GM21423 (cell line): ENCODE data around the gene GJD2.

Source experiments
- ATAC-seq: cut with Tn5 transposase; IDR thresholded peaks from one replicate; pipeline ENCODE4 v1.9.1; 2021; ENCODE audit warnings: mild to moderate bottlenecking, moderate library complexity; ENCODE audit not compliant: unreplicated experiment

GJD2 gene

DNA sequence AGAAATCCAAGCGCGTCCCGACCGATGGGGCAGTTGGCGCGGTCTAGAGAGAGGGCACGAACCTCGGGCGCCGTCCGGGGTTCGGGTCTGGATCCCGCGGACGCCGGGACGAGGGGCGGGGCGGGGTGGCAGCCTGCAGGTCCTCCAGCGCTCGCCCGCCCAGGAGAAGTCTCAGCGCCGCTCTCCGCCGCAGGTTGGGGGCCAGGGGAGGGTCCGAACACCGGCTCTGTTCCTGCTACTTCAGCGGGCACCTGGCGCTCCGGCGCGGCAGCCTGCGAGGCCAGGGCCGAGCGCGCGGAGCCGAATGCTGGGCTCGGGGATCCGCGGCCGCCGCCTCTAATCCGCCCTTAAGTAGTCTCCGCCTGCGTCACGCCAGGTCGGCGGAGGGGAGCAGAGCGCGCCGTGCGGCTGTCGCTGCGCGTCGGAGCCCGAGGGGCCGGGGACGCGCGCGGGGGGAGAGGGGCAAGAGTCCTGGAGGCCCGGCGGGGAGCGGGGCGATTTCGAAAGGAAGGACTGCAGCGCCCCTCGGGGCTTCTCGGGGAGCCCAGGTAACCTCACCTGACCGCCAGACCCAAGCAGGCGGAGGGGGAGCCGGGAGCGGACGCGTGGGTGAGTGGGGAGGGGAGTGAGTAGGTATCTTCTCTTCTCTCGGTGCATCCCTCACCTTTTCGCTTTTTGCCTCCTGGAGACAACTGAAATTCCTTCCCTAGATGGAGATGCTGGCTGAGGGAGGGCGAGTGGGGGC, at the start of gene GJD2:
Gene GJD2, minus strand, starts transcription at position 325 of the 745 bp plus-strand sequence. CDS start 510 bp downstream, outside the sequence.
- no peak for ATAC-seq

DNA sequence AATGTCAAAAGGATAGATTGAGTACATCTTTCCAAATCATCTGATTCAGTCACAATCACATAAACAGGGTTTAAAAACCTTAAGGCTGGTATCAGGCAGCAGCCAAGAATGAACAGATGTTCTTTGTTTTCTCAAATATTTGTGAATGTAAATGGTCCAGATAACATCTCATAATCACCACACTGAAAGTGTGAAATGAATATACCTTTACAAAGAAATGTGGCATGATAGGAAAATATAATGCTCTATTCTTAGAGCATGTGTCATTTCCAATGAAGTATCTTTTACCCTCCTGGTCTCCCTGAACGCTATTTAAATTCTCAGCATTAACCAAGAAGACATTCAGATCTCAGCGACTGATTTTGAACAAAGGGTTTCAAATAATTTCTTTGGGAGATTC, 49.3 kb upstream of the GJD2 start:
- ATAC-seq: no peak

- ATAC-seq: no peak
Observed at GRCh38 chr15:34802803-34803750, 48.3 kb upstream of the GJD2 start.

DNA sequence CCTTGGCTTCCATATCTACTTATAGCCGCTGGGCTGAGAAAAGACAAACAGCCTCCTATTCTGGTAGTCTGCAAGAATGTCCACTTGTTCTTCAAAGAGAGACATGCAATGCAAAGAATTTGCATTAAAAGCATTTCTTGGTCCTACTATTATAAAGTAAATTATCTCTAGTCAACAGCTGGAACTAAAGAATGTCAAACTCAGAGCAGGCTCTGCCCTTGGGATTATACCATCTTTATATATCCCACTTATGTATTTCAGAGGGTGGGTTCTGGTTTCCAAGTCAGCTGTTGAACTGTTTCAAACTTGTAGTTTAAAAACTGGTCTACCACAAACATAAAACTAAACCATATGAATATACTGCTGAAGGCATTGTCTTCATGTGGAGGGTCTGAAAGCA, 47.6 kb upstream of the GJD2 start:
- no peak for ATAC-seq

GRCh38 chr15:34799149-34800101, 44.6 kb upstream of the GJD2 start:
- ATAC-seq: no peak

DNA sequence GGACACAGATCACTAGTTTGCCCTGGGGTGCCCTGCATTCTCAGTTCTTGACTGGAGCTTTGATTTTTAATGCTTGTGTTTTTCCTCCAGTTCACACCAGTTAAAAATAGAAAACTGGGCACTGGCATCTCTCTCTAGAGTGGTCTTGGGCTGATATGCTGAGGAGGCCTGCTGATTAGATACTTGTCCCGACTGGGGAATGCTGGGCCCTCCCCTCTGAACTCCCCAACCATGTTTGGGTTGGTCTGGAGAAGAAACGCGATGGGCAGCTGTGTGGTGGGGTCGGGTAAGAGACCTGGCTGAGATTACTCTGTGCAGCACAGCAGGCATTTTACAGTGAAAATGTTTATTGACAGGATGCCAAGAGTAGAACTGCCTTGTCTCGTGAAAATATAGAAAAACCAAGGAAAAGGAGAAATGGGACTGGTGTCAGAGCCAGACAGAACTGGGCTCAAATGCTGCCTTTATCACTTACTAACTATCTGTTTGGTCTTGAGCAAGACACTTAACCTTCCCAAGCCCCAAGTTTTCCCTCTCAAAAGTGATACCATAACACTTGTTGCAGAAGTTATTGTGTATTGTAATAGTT, 42.1 kb upstream of the GJD2 start:
- no peak for ATAC-seq

GRCh38 chr15:34795267-34796081, 40.7 kb upstream of the GJD2 start, which contains the start of gene ACTC1:
Gene ACTC1 (minus strand): TSS chr15:34795549. CDS start chr15:34794808, 741 bp downstream.
- no peak for ATAC-seq

GRCh38 chr15:34794590-34795206, 39.9 kb upstream of the GJD2 start:
- no peak for ATAC-seq

GRCh38 chr15:34793901-34794300, 39.1 kb upstream of the GJD2 start:
- no peak for ATAC-seq

- no peak for ATAC-seq
Observed at GRCh38 chr15:34793071-34793470, 38.3 kb upstream of the GJD2 start.

DNA sequence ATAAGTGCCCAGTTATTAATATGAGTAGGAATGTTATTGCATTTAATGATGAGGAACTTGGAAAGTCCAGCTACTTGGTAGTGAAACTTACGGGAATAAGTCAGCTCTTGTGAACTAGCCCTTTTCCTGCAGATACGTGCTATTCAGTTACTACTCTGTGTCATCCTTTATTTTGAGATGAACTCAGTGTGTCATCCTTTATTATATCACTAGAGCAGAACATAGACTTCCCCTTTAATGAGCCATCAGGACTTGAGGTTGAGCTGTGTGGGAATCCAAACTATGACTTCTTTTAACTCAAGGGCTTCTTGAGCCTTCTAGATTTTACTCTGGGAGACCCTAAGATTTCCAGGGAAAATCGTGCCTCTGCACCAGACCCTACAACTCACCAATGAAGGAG, 36.9 kb upstream of the GJD2 start:
- ATAC-seq: no peak

- ATAC-seq: no peak
Observed at GRCh38 chr15:34790121-34790520, 35.3 kb upstream of the GJD2 start.

DNA sequence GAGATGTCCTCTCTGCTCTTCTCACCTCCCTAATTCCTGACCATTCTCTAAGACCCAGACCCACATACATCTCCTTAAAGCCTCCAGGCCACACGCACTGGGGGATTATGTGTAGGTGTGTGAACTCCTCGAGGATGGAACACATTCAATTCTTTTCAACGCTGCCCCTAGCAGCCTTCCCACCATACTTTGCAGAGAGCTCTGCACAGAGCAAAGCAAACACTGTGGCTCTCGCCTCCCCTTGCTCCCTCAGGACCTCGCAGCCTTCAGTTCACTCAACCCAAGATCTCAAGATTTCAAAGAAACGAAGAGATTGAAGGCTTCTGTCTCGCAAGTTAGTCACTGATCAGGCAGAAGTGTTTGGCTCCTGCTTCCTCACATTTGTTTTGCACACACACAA, 34.5 kb upstream of the GJD2 start:
- ATAC-seq: no peak

- ATAC-seq: no peak
Observed at GRCh38 chr15:34786206-34786605, 31.4 kb upstream of the GJD2 start.

- no peak for ATAC-seq
Observed at GRCh38 chr15:34783991-34784390, 29.2 kb upstream of the GJD2 start.

GRCh38 chr15:34783431-34783830, 28.6 kb upstream of the GJD2 start:
- no peak for ATAC-seq

GRCh38 chr15:34782901-34783300, 28.1 kb upstream of the GJD2 start:
- no peak for ATAC-seq

- ATAC-seq: no peak
Observed at GRCh38 chr15:34780725-34781124, 25.9 kb upstream of the GJD2 start.

GRCh38 chr15:34776606-34777105, 21.9 kb upstream of the GJD2 start:
- no peak for ATAC-seq
